ENCODE results near the gene TBC1D9B. TPM values are rescaled to one million over a fixed set of nuclear protein-coding genes. Genes with fewer than 3 reads are reported as not detected.

The TBC1D9B gene
- total RNA-seq, 1 experiment from 2014 or later: 66.0 TPM

DNA sequence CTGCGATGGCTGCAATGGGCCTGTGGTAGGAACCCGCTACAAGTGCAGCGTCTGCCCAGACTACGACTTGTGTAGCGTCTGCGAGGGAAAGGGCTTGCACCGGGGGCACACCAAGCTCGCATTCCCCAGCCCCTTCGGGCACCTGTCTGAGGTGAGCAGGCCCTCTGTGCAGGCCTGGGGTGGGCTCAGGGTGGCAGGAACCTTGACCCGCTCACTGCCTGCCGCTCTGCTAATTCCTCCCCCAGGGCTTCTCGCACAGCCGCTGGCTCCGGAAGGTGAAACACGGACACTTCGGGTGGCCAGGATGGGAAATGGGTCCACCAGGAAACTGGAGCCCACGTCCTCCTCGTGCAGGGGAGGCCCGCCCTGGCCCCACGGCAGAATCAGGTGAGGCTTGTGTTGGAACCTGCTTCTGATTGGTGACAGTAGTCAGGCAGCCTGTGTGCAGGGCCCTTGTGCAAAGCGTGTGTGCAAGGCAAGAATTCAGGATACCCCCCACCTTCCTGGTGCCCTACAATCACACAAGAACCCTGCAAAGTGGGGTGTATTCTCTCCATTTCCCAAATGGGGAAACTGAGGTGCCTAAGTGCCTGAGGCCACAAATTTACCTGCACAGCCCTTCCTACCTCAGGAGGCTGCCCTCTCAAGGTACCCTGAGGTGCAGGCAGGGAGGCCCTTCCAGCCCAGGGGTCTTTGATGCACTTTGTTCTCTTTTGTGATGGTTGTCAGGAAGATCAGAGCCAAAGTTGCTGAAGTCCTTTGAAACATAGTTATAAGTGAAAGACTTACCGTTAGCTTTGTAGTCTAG, 83.6 kb downstream of the TBC1D9B start:
- no peak overlapping the region for H3K4me2 ChIP-seq (ENCODE audit: low read depth, low read length, poor library complexity, severe bottlenecking)
- no peak overlapping the region for H2AFZ ChIP-seq (ENCODE audit: low read length)
- H3K4me1 ChIP-seq (ENCODE audit: low read length): peaks cover 25% of the 10 kb centered on the region
- no peak overlapping the region for H3K4me3 ChIP-seq (ENCODE audit: low read length)
- peaks cover 27% of the 10 kb centered on the region for H3K79me2 ChIP-seq (ENCODE audit: low read length)
- H4K20me1 ChIP-seq (ENCODE audit: insufficient read depth, low read depth, low read length): peaks cover 19% of the 10 kb centered on the region
- H3K9me2 ChIP-seq (replicated peaks; ENCODE audit: insufficient read depth, low read length): no peaks in the 10 kb centered on the region
- DNase-seq: no peak
- no peaks in the 10 kb centered on the region for H3K9me3 ChIP-seq (ENCODE audit: low read length)
- H3K9ac ChIP-seq (ENCODE audit: low read length): no peak overlapping the region
- peaks cover 19% of the 10 kb centered on the region; the same call in 1 of the 2 replicates for H3K36me3 ChIP-seq (ENCODE audit: insufficient read depth, low read length)
- no peaks in the 10 kb centered on the region for H3K27me3 ChIP-seq (ENCODE audit: low read length)
- H3K27ac ChIP-seq (ENCODE audit: low read length): no peak overlapping the region

DNA sequence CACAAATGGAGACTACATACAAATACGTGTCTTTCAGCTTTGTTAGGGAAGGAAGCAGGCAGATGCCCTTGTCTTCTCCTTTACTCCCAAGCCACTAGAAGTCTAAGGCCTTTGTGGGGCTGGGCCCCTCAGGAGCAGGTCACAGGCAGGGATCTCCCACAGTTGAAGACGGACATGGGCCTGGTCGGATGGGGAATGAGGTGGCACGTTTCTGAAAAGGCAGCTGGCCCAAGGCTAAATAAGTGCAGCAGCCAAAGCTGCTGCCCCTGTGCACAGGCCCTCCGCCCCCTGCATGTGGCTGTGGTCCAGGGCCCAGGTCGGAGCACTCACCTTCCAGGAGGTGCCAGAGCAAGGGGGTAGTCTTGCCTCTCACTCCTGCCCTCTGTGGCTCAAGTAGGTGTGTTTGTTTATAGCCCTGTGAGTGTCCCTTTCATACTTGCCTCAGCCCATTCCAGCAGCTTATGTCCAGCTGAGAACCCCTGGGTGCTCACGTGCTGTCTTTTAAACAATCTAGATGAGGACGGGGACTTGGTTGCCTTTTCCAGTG, 85.2 kb downstream of the TBC1D9B start:
- H4K20me1 ChIP-seq (ENCODE audit: insufficient read depth, low read depth, low read length): peaks cover 19% of the 10 kb centered on the region
- 0 out of 2 replicates have a peak overlapping the region, but pooled peaks have one; percentile 24 for H3K27ac ChIP-seq (ENCODE audit: low read length)
- no peaks in the 10 kb centered on the region for H3K27me3 ChIP-seq (ENCODE audit: low read length)
- no peaks in the 10 kb centered on the region for H3K9me2 ChIP-seq (replicated peaks; ENCODE audit: insufficient read depth, low read length)
- peaks cover 19% of the 10 kb centered on the region; the same call in 1 of the 2 replicates for H3K36me3 ChIP-seq (ENCODE audit: insufficient read depth, low read length)
- H3K9ac ChIP-seq (ENCODE audit: low read length): peak overlapping the region; percentile 96
- peaks cover 27% of the 10 kb centered on the region for H3K79me2 ChIP-seq (ENCODE audit: low read length)
- no peak for DNase-seq
- H3K9me3 ChIP-seq (ENCODE audit: low read length): no peaks in the 10 kb centered on the region
- peak overlapping the region; percentile 96; the same call in 1 of the 2 replicates for H3K4me3 ChIP-seq (ENCODE audit: low read length)
- H3K4me1 ChIP-seq (ENCODE audit: low read length): peaks cover 36% of the 10 kb centered on the region
- peak overlapping the region; percentile 92 for H3K4me2 ChIP-seq (ENCODE audit: low read depth, low read length, poor library complexity, severe bottlenecking)
- no peak overlapping the region for H2AFZ ChIP-seq (ENCODE audit: low read length)

DNA sequence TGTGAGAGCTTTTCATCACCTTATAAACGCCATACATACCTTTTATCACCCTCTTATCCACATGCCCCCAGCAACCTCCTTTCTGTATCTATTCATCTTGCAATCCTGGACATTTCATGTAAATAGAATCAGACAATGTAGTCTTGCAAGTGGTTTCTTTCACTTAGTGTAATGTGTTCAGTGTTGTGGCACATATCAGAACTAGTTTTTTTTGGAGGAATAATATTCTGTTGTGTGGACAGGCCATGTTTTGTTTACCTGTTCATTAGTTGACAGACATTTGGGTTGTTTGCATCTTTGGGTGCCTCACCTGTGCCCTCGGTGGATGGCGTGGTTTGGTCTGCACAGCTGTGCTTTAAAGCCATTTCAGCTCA, 85.7 kb downstream of the TBC1D9B start:
- H3K79me2 ChIP-seq (ENCODE audit: low read length): peaks cover 27% of the 10 kb centered on the region

DNA sequence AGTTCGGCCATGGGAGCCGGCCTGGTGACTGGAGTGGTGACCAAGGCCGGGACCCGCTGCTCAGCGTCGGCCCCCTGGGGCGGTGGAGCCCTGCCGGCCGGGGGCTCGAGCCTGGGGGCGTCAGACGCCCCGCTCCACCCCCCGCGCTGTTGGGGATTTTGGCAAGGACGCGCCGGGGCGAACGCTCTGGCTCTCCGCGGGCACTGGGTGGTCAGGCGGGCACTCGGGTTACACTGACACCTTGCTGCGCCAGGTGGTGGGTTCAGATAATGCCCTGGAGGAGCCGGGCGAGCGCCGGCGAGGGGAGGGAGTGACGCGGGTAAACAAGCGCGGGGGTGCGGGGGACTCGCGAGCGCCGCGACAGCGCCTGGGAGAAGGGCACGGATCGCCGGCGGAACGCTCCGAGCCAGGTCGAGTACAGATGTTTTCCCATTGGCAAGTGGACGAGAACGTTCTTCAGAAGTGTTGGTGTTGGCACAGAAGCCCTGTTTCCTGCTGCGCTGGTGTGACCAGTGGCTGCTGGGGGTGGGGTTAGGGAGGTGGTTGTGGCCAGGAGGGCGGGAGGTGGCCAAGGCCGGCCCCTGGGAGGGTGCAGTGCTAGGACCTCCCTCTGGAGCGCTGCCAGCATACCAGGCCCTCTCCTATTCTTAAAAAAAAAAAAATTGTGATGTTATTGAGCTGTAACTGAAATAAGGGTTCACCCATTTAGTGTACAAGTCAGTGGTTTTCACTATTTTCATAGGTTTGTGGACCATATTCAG, 86.2 kb downstream of the TBC1D9B start:
- H4K20me1 ChIP-seq (ENCODE audit: insufficient read depth, low read depth, low read length): peaks cover 19% of the 10 kb centered on the region

More for the DNA sequence above, 85.7 kb downstream of the TBC1D9B start:
- Histone ChIP-seq H3K4me1 (ENCODE audit: low read length) (peaks cover 36% of the 10 kb centered on the region), H3K4me2 (ENCODE audit: low read depth, low read length, poor library complexity, severe bottlenecking) (peak overlapping the region; percentile 92), H3K36me3 (ENCODE audit: insufficient read depth, low read length) (peaks cover 19% of the 10 kb centered on the region; the same call in 1 of the 2 replicates), H3K9me2 (replicated peaks; ENCODE audit: insufficient read depth, low read length) (no peaks in the 10 kb centered on the region), H3K27me3 (ENCODE audit: low read length) (no peaks in the 10 kb centered on the region), H3K9ac (ENCODE audit: low read length) (peak overlapping the region; percentile 96), H2AFZ (ENCODE audit: low read length) (no peak overlapping the region), H3K27ac (ENCODE audit: low read length) (0 out of 2 replicates have a peak overlapping the region, but pooled peaks have one; percentile 24), H4K20me1 (ENCODE audit: insufficient read depth, low read depth, low read length) (peaks cover 19% of the 10 kb centered on the region), H3K4me3 (ENCODE audit: low read length) (peak overlapping the region; percentile 96), H3K9me3 (ENCODE audit: low read length) (no peaks in the 10 kb centered on the region)
- no peak for DNase-seq

DNA sequence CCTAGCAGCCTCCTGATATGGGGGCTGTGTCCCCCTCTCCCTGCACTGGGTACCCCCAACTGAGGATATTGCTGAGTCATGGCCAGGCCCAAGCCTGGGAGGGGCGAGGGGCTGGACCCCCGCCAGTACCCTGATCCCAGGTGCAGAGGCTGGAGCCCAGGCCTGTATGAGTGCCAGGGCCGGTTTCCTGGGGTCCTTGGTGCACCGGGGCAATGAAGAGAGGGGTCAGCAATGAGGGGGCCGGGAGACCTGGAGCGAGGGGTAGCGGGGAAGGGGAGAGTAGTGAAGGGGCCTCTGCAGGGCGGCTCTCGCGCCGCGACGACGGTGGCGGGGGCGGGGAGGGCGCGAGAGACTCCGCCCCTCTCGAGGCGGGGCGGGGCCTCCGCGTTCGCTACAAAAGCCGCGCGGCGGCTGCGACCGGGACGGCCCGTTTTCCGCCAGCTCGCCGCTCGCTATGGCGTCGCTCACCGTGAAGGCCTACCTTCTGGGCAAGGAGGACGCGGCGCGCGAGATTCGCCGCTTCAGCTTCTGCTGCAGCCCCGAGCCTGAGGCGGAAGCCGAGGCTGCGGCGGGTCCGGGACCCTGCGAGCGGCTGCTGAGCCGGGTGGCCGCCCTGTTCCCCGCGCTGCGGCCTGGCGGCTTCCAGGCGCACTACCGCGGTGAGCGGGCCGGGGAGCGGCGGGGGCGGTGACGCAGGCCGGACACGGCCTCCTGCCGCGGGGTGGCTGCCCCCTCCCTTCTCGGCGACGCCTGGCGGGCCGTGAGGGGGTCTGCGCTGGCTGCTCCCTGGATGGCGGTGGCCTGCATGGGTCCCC, 87.0 kb downstream of the TBC1D9B start, which contains the start of gene SQSTM1:
Gene SQSTM1 (plus strand): TSS at position 423 of the 815 bp plus-strand sequence. CDS start 32 bp downstream, at position 455.
- Histone ChIP-seq H3K4me1 (ENCODE audit: low read length) (peaks cover 36% of the 10 kb centered on the region), H4K20me1 (ENCODE audit: insufficient read depth, low read depth, low read length) (peaks cover 19% of the 10 kb centered on the region), H2AFZ (ENCODE audit: low read length) (no peak within 1 kb of the TSS; the same call in 1 of the 2 replicates), H3K27ac (ENCODE audit: low read length) (peak within 1 kb of the TSS; percentile 75), H3K9ac (ENCODE audit: low read length) (peak within 1 kb of the TSS; percentile 96), H3K9me3 (ENCODE audit: low read length) (no peaks in the 10 kb centered on the region), H3K27me3 (ENCODE audit: low read length) (no peaks in the 10 kb centered on the region), H3K9me2 (replicated peaks; ENCODE audit: insufficient read depth, low read length) (no peaks in the 10 kb centered on the region), H3K36me3 (ENCODE audit: insufficient read depth, low read length) (peaks cover 19% of the 10 kb centered on the region; the same call in 1 of the 2 replicates), H3K4me3 (ENCODE audit: low read length) (peak within 1 kb of the TSS; percentile 96), H3K79me2 (ENCODE audit: low read length) (peaks cover 27% of the 10 kb centered on the region), H3K4me2 (ENCODE audit: low read depth, low read length, poor library complexity, severe bottlenecking) (peak within 1 kb of the TSS; percentile 92)
- peak; percentile 91 for DNase-seq

More for the DNA sequence above, 86.2 kb downstream of the TBC1D9B start:
- H3K9me3 ChIP-seq (ENCODE audit: low read length): no peaks in the 10 kb centered on the region
- peak overlapping the region; percentile 96 for H3K9ac ChIP-seq (ENCODE audit: low read length)
- H3K27ac ChIP-seq (ENCODE audit: low read length): peak overlapping the region; percentile 65
- peaks cover 27% of the 10 kb centered on the region for H3K79me2 ChIP-seq (ENCODE audit: low read length)
- no peaks in the 10 kb centered on the region for H3K27me3 ChIP-seq (ENCODE audit: low read length)
- peaks cover 36% of the 10 kb centered on the region for H3K4me1 ChIP-seq (ENCODE audit: low read length)
- DNase-seq: peak; percentile 94
- peak overlapping the region; percentile 96 for H3K4me3 ChIP-seq (ENCODE audit: low read length)
- H2AFZ ChIP-seq (ENCODE audit: low read length): no peak overlapping the region
- H3K4me2 ChIP-seq (ENCODE audit: low read depth, low read length, poor library complexity, severe bottlenecking): peak overlapping the region; percentile 92
- H3K9me2 ChIP-seq (replicated peaks; ENCODE audit: insufficient read depth, low read length): no peaks in the 10 kb centered on the region
- peaks cover 19% of the 10 kb centered on the region; the same call in 1 of the 2 replicates for H3K36me3 ChIP-seq (ENCODE audit: insufficient read depth, low read length)

DNA sequence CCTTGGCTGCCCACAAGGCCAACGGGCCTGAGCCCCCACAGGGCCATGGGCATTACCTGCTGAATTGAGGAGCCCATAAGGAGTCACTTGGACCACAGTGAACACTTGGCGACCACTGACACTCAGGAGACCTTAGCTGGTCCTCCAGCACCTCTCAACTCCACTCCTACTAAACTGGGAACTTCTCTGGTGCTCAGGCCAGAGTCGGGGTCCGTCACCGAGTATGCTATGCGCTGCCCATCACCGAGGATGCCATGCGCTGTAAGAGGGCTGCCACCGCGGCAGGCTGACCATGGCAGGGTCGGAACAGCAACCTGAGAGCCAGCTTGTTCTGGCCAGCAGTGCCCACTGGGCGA, 87.6 kb downstream of the TBC1D9B start:
- H3K79me2 ChIP-seq (ENCODE audit: low read length): peaks cover 27% of the 10 kb centered on the region
- no peaks in the 10 kb centered on the region for H3K9me2 ChIP-seq (replicated peaks; ENCODE audit: insufficient read depth, low read length)
- DNase-seq: no peak
- no peaks in the 10 kb centered on the region for H3K27me3 ChIP-seq (ENCODE audit: low read length)
- H3K9me3 ChIP-seq (ENCODE audit: low read length): no peaks in the 10 kb centered on the region
- peak overlapping the region; percentile 92 for H3K4me2 ChIP-seq (ENCODE audit: low read depth, low read length, poor library complexity, severe bottlenecking)
- H4K20me1 ChIP-seq (ENCODE audit: insufficient read depth, low read depth, low read length): peaks cover 19% of the 10 kb centered on the region
- peak overlapping the region; percentile 75 for H3K27ac ChIP-seq (ENCODE audit: low read length)
- peak overlapping the region; percentile 96 for H3K9ac ChIP-seq (ENCODE audit: low read length)
- H3K4me1 ChIP-seq (ENCODE audit: low read length): peaks cover 36% of the 10 kb centered on the region
- H3K4me3 ChIP-seq (ENCODE audit: low read length): peak overlapping the region; percentile 96
- no peak overlapping the region for H2AFZ ChIP-seq (ENCODE audit: low read length)
- peaks cover 17% of the 10 kb centered on the region; the same call in 1 of the 2 replicates for H3K36me3 ChIP-seq (ENCODE audit: insufficient read depth, low read length)

DNA sequence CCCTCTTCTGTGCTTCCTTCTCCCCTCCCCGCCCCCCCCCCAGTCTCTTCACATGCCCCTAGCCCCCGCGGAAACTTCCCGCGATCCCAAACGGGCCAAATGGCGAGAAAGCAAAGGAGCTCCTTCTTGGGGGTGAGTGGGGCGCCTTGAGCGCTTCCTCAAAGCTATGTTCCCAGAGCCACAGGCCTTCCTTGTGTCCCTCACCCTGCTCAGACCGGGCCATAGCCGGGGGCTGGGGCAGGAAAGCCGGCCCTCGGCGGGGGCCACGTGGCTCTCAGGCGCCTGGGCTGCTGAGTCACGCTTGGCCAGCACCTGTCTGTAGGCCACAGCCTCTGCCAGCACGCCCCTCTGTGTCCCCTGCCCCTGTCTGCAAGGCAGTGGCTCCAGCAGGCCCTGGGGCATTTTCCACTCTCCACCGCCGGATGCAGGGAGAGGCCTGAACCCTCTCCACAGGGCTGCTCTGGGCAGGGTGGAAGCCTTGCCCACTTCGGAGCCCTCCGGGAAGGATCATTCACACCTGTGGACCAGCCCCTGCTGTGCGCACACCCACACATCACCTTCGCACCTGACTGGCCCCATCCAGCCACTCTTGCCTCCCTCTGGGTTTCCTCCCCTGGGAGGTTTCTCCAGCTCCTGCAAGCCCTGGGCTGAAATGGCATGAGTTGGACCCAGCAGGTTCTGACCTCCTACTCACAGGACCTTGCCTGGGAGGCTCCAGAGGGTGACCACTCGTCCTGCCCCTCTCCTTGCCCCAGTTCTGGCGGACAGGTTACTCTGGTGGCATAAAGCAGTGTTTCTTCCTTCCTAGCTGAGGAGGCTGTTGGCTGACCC, 88.2 kb downstream of the TBC1D9B start:
- H3K4me1 ChIP-seq (ENCODE audit: low read length): peaks cover 36% of the 10 kb centered on the region
- H3K79me2 ChIP-seq (ENCODE audit: low read length): peaks cover 27% of the 10 kb centered on the region

More for the DNA sequence above, 88.2 kb downstream of the TBC1D9B start:
- Histone ChIP-seq H3K9me2 (replicated peaks; ENCODE audit: insufficient read depth, low read length) (no peaks in the 10 kb centered on the region), H3K4me3 (ENCODE audit: low read length) (peak overlapping the region; percentile 96), H3K9ac (ENCODE audit: low read length) (peak overlapping the region; percentile 96), H3K9me3 (ENCODE audit: low read length) (no peaks in the 10 kb centered on the region), H4K20me1 (ENCODE audit: insufficient read depth, low read depth, low read length) (peaks cover 19% of the 10 kb centered on the region), H3K27ac (ENCODE audit: low read length) (peak overlapping the region; percentile 75), H3K27me3 (ENCODE audit: low read length) (no peaks in the 10 kb centered on the region), H3K4me2 (ENCODE audit: low read depth, low read length, poor library complexity, severe bottlenecking) (peak overlapping the region; percentile 92), H2AFZ (ENCODE audit: low read length) (peak overlapping the region; percentile 89; the same call in 1 of the 2 replicates), H3K36me3 (ENCODE audit: insufficient read depth, low read length) (peaks cover 12% of the 10 kb centered on the region; the same call in 1 of the 2 replicates)
- peak; percentile 73 for DNase-seq

All from Karpas-422 (cell line).